Measurements from ENCODE around the gene AARS1.
"Not testable (repeated sequence)": the region's sequence is repeated elsewhere in the genome, so short reads cannot be mapped to it uniquely, and the experiment has no call there.

- TF ChIP-seq CTCF (IDR thresholded peaks at IDR 0.05); POLR2A (IDR thresholded peaks at IDR 0.05; ENCODE audit: low read depth); POLR2AphosphoS5 (IDR thresholded peaks at IDR 0.05); EP300 (IDR thresholded peaks at IDR 0.05): not testable (repeated sequence)
Measured at GRCh38 chr16:70224645-70225044, 64.7 kb downstream of the AARS1 start.
